ENCODE data around the gene FETUB. TPM values are rescaled to one million over a fixed set of nuclear protein-coding genes. Genes with fewer than 3 reads are reported as not detected.

Gene FETUB
- total and polyA plus RNA-seq, 2 experiments from 2014 or later, result 5.8 to 7.2 TPM

- no peak for DNase-seq (ENCODE audit: low spot score)
- H4K20me1 ChIP-seq (ENCODE audit: insufficient read depth, poor library complexity, severe bottlenecking), result no peaks in the 10 kb centered on the region
- H3K9me3 ChIP-seq (ENCODE audit: low read depth), result no peaks in the 10 kb centered on the region
- H3K79me2 ChIP-seq, result no peaks in the 10 kb centered on the region
- H3K4me2 ChIP-seq, result peak overlapping the region; percentile 17
- H3K4me1 ChIP-seq (ENCODE audit: insufficient read depth), result peaks cover 28% of the 10 kb centered on the region
- no peak overlapping the region for H2AFZ ChIP-seq
- no peaks in the 10 kb centered on the region for H3K9me2 ChIP-seq (replicated peaks; ENCODE audit: insufficient read depth)
- no peak for TF ChIP-seq EZH2phosphoT487 (IDR thresholded peaks at IDR 0.05; ENCODE audit: low read depth, severe bottlenecking, unreplicated experiment)
- no peak for TF ChIP-seq CTCF (IDR thresholded peaks at IDR 0.05; ENCODE audit: poor library complexity)
- no peak for TF ChIP-seq EZH2 (IDR thresholded peaks at IDR 0.05; ENCODE audit: borderline replicate concordance)
- no peak overlapping the region for H3K4me3 ChIP-seq
- H3K27me3 ChIP-seq, result no peaks in the 10 kb centered on the region
- WGBS (ENCODE audit: low lambda C conversion rate, missing lambda C conversion rate), result 66% methylated on average over 3 of the region's 3 CpGs
- peak overlapping the region; percentile 81 for H3K27ac ChIP-seq
- H3K36me3 ChIP-seq (replicated peaks; ENCODE audit: insufficient read depth, low read depth), result no peaks in the 10 kb centered on the region
Observed at GRCh38 chr3:186593862-186594261, 46.3 kb upstream of the FETUB start.

- H3K27me3 ChIP-seq, result no peaks in the 10 kb centered on the region
- no peaks in the 10 kb centered on the region for H3K79me2 ChIP-seq
- no peak for TF ChIP-seq CTCF (IDR thresholded peaks at IDR 0.05; ENCODE audit: poor library complexity)
- H2AFZ ChIP-seq, result no peak overlapping the region
- DNase-seq (ENCODE audit: low spot score), result no peak
- peaks cover 33% of the 10 kb centered on the region for H3K4me1 ChIP-seq (ENCODE audit: insufficient read depth)
- no peak overlapping the region for H3K4me2 ChIP-seq
- peak overlapping the region; percentile 81 for H3K27ac ChIP-seq
- H3K9me3 ChIP-seq (ENCODE audit: low read depth), result no peaks in the 10 kb centered on the region
- no peaks in the 10 kb centered on the region for H3K9me2 ChIP-seq (replicated peaks; ENCODE audit: insufficient read depth)
- WGBS (ENCODE audit: low lambda C conversion rate, missing lambda C conversion rate), result 78% methylated on average over 6 of the region's 6 CpGs
- H4K20me1 ChIP-seq (ENCODE audit: insufficient read depth, poor library complexity, severe bottlenecking), result no peaks in the 10 kb centered on the region
- H3K4me3 ChIP-seq, result no peak overlapping the region
- H3K36me3 ChIP-seq (replicated peaks; ENCODE audit: insufficient read depth, low read depth), result no peaks in the 10 kb centered on the region
Observed at GRCh38 chr3:186594591-186595113, 45.5 kb upstream of the FETUB start.

GRCh38 chr3:186596568-186597287 is 43.5 kb upstream of the FETUB start:
- WGBS (ENCODE audit: low lambda C conversion rate, missing lambda C conversion rate), result 64% methylated on average over 17 of the region's 17 CpGs
- no peak overlapping the region for H3K4me2 ChIP-seq
- H4K20me1 ChIP-seq (ENCODE audit: insufficient read depth, poor library complexity, severe bottlenecking), result no peaks in the 10 kb centered on the region
- H3K4me3 ChIP-seq, result no peak overlapping the region
- H3K9me3 ChIP-seq (ENCODE audit: low read depth), result no peaks in the 10 kb centered on the region
- H3K4me1 ChIP-seq (ENCODE audit: insufficient read depth), result peaks cover 33% of the 10 kb centered on the region
- no peak for DNase-seq (ENCODE audit: low spot score)
- no peaks in the 10 kb centered on the region for H3K36me3 ChIP-seq (replicated peaks; ENCODE audit: insufficient read depth, low read depth)
- H3K79me2 ChIP-seq, result no peaks in the 10 kb centered on the region
- no peak for TF ChIP-seq EZH2 (IDR thresholded peaks at IDR 0.05; ENCODE audit: borderline replicate concordance)
- H3K9me2 ChIP-seq (replicated peaks; ENCODE audit: insufficient read depth), result no peaks in the 10 kb centered on the region
- no peak overlapping the region for H3K27ac ChIP-seq
- no peak overlapping the region for H2AFZ ChIP-seq
- H3K27me3 ChIP-seq, result no peaks in the 10 kb centered on the region

- no peaks in the 10 kb centered on the region for H4K20me1 ChIP-seq (ENCODE audit: insufficient read depth, poor library complexity, severe bottlenecking)
- no peak overlapping the region for H3K4me3 ChIP-seq
- peak; percentile 49 for DNase-seq (ENCODE audit: low spot score)
- H3K79me2 ChIP-seq, result no peaks in the 10 kb centered on the region
- peak overlapping the region; percentile 89 for H3K27ac ChIP-seq
- H3K36me3 ChIP-seq (replicated peaks; ENCODE audit: insufficient read depth, low read depth), result no peaks in the 10 kb centered on the region
- H3K9me2 ChIP-seq (replicated peaks; ENCODE audit: insufficient read depth), result no peaks in the 10 kb centered on the region
- H2AFZ ChIP-seq, result no peak overlapping the region
- no peaks in the 10 kb centered on the region for H3K27me3 ChIP-seq
- TF ChIP-seq CTCF (IDR thresholded peaks at IDR 0.05; ENCODE audit: poor library complexity) (no peak), EZH2 (IDR thresholded peaks at IDR 0.05; ENCODE audit: borderline replicate concordance) (no peak), EZH2phosphoT487 (IDR thresholded peaks at IDR 0.05; ENCODE audit: low read depth, severe bottlenecking, unreplicated experiment) (no peak)
- peaks cover 32% of the 10 kb centered on the region for H3K4me1 ChIP-seq (ENCODE audit: insufficient read depth)
- no peaks in the 10 kb centered on the region for H3K9me3 ChIP-seq (ENCODE audit: low read depth)
- 72% methylated on average over 11 of the region's 11 CpGs for WGBS (ENCODE audit: low lambda C conversion rate, missing lambda C conversion rate)
- H3K4me2 ChIP-seq, result no peak overlapping the region
Observed at GRCh38 chr3:186598108-186598784, 42.0 kb upstream of the FETUB start.
